Measurements from ENCODE around the gene SNX10. TPM values are rescaled to one million over a fixed set of nuclear protein-coding genes. Genes with fewer than 3 reads are reported as not detected.

Gene SNX10
- total and polyA plus RNA-seq, 2 of the 8 experiments (the other 6 are each of a cell fraction or from before 2014, with no cell fraction given): 4.4 to 9.6 TPM

- TF ChIP-seq CHD1 (IDR thresholded peaks at IDR 0.05; ENCODE audit: low read depth, low read length) (no peak), BACH1 (IDR thresholded peaks at IDR 0.05; ENCODE audit: low read length) (no peak; the same call in 1 of the 2 replicates), SP4 (IDR thresholded peaks at IDR 0.05; ENCODE audit: low read length) (no peak), BRCA1 (IDR thresholded peaks at IDR 0.05; ENCODE audit: low read depth, low read length) (no peak), NRF1 (IDR thresholded peaks at IDR 0.05; ENCODE audit: low read depth, low read length) (no peak), SIX5 (IDR thresholded peaks at IDR 0.05; ENCODE audit: low read depth, low read length) (no peak), KDM4A (IDR thresholded peaks at IDR 0.05; ENCODE audit: low read depth, low read length, severe bottlenecking) (no peak), RFX5 (IDR thresholded peaks at IDR 0.05; ENCODE audit: borderline replicate concordance, low read depth, low read length) (no peak), PHF8 (conservative IDR thresholded peaks at IDR 0.05; ENCODE audit: low read depth, low read length) (peak; percentile 43), EGR1 (IDR thresholded peaks at IDR 0.05; ENCODE audit: borderline replicate concordance, low read depth, low read length) (peak; percentile 12; the same call in 1 of the 2 replicates), CBX8 (IDR thresholded peaks at IDR 0.05; ENCODE audit: borderline replicate concordance, low read depth, low read length) (no peak), SIN3A (conservative IDR thresholded peaks at IDR 0.05 in 1 of 2, IDR thresholded peaks at IDR 0.05 in 1 of 2; ENCODE audit: low read depth in 1 of 2, low read length in 2 of 2) (no peak), RXRA (IDR thresholded peaks at IDR 0.05; ENCODE audit: insufficient read depth, low read depth, low read length) (no peak), SAP30 (IDR thresholded peaks at IDR 0.05; ENCODE audit: insufficient read depth, insufficient replicate concordance, low read length) (no peak), MAX (IDR thresholded peaks at IDR 0.05) (peak; percentile 52), CTCF (IDR thresholded peaks at IDR 0.05; ENCODE audit: control extremely low read depth in 1 of 3, insufficient read depth in 1 of 3, low read depth in 1 of 3, low read length in 3 of 3) (peak; percentile 34 to 46 (median 45)), KDM1A (IDR thresholded peaks at IDR 0.05; ENCODE audit: borderline replicate concordance, low read length) (no peak), TAF7 (optimal IDR thresholded peaks at IDR 0.05; ENCODE audit: borderline replicate concordance, low read depth, low read length) (no peak), SRF (IDR thresholded peaks at IDR 0.05; ENCODE audit: low read depth, low read length) (no peak), JUN (IDR thresholded peaks at IDR 0.05; ENCODE audit: low read depth, low read length) (no peak), EP300 (IDR thresholded peaks at IDR 0.05; ENCODE audit: borderline replicate concordance in 1 of 2, low read depth in 2 of 2, low read length in 2 of 2) (no peak), POLR2A (IDR thresholded peaks at IDR 0.05; ENCODE audit: control extremely low read depth in 1 of 2, low read depth in 2 of 2, low read length in 2 of 2) (peak in 1 of 2 experiments; percentile 56; a peak in 1 of 3 replicates)
Observed at GRCh38 chr7:26398756-26399509, 107.3 kb downstream of the SNX10 start (continued).

All from H1 (cell line).